Natural killer cell treated with Interleukin-12 subunit alpha and Interleukin-12 subunit beta and Interleukin-15 and Interleukin-18, amount 100 ng/mL, for 72 hours (primary cell): Measurements from ENCODE around the gene TANC1. TPM values are rescaled to one million over a fixed set of nuclear protein-coding genes. Genes with fewer than 3 reads are reported as not detected.

Experiments
- ATAC-seq, 2 donors: fragments of 150-1000 bp; cut with Tn5 transposase in 1 of 2; sonication (Bioruptor Pico), chemical (Tn5 transposase) in 1 of 2; 2 replicates each; pipeline ENCODE4 v1.10.0; 2021
- DNase-seq: peaks from one replicate; pipeline ENCODE4 v3.0.0; 2022; ENCODE audit warnings: low spot score
- H3K27ac Mint-ChIP-seq, 2 donors: 1 replicate in 1 of 2; 2 replicates in 1 of 2; pipeline ENCODE4 v1.8.0; 2022; ENCODE audit warnings: mixed read lengths in 2 of 2, mild to moderate bottlenecking in 1 of 2, moderate library complexity in 1 of 2
- H3K27me3 Mint-ChIP-seq, 2 donors: 1 replicate in 1 of 2; 2 replicates in 1 of 2; pipeline ENCODE4 v1.8.0; 2022; ENCODE audit warnings: mixed read lengths in 2 of 2
- H3K36me3 Mint-ChIP-seq: one replicate; pipeline ENCODE4 v1.8.0; 2022; ENCODE audit warnings: mixed read lengths
- H3K4me1 Mint-ChIP-seq, 2 donors: 1 replicate in 1 of 2; 2 replicates in 1 of 2; pipeline ENCODE4 v1.8.0; 2022; ENCODE audit warnings: low read depth in 2 of 2, mixed read lengths in 2 of 2, mild to moderate bottlenecking in 1 of 2
- H3K4me3 Mint-ChIP-seq: one replicate; pipeline ENCODE4 v1.8.0; 2022; ENCODE audit warnings: mixed read lengths
- H3K9me3 Mint-ChIP-seq: 2 replicates; pipeline ENCODE4 v1.8.0; 2022; ENCODE audit warnings: mixed read lengths
- total RNA-seq, 2 donors: library from RNA; stranded (reverse); gene quantifications; one replicate each; pipeline ENCODE4 v1.2.3, GENCODE V29; 2022

The TANC1 gene
- total RNA-seq, 2 donors from 2014 or later = 0.21 to 0.56 TPM

- DNase-seq (no peak), ATAC-seq (no peak)
- Mint-ChIP-seq H3K9me3 (no peaks in the 10 kb centered on the region), H3K27ac (no peak overlapping the region), H3K36me3 (no peaks in the 10 kb centered on the region), H3K4me1 (no peaks in the 10 kb centered on the region), H3K4me3 (no peak overlapping the region), H3K27me3 (no peaks in the 10 kb centered on the region)
Measured at GRCh38 chr2:159072795-159073194, 104.4 kb downstream of the TANC1 start.

GRCh38 chr2:159073256-159073655, 104.8 kb downstream of the TANC1 start:
- Mint-ChIP-seq H3K9me3 (no peaks in the 10 kb centered on the region), H3K27ac (no peak overlapping the region), H3K4me3 (no peak overlapping the region), H3K27me3 (no peaks in the 10 kb centered on the region), H3K36me3 (no peaks in the 10 kb centered on the region), H3K4me1 (no peaks in the 10 kb centered on the region)
- ATAC-seq = no peak
- no peak for DNase-seq

GRCh38 chr2:159074605-159075004, 106.2 kb downstream of the TANC1 start:
- Mint-ChIP-seq H3K36me3 (no peaks in the 10 kb centered on the region), H3K4me3 (no peak overlapping the region), H3K9me3 (no peaks in the 10 kb centered on the region), H3K4me1 (no peaks in the 10 kb centered on the region), H3K27ac (no peak overlapping the region), H3K27me3 (no peaks in the 10 kb centered on the region)
- DNase-seq = no peak
- ATAC-seq = no peak

- Mint-ChIP-seq H3K4me3 (no peak overlapping the region), H3K9me3 (no peaks in the 10 kb centered on the region), H3K27me3 (no peaks in the 10 kb centered on the region), H3K27ac (no peak overlapping the region), H3K4me1 (no peaks in the 10 kb centered on the region), H3K36me3 (no peaks in the 10 kb centered on the region)
- no peak for ATAC-seq
- no peak for DNase-seq
Measured at GRCh38 chr2:159075727-159076126, 107.3 kb downstream of the TANC1 start.

GRCh38 chr2:159076241-159076640, 107.8 kb downstream of the TANC1 start:
- no peaks in the 10 kb centered on the region for H3K27me3 Mint-ChIP-seq

GRCh38 chr2:159077869-159078268, 109.4 kb downstream of the TANC1 start:
- Mint-ChIP-seq H3K36me3 (no peaks in the 10 kb centered on the region), H3K27ac (no peak overlapping the region), H3K4me1 (no peaks in the 10 kb centered on the region), H3K4me3 (no peak overlapping the region), H3K27me3 (no peaks in the 10 kb centered on the region), H3K9me3 (no peaks in the 10 kb centered on the region)
- DNase-seq (no peak), ATAC-seq (no peak)

More at GRCh38 chr2:159076241-159076640, 107.8 kb downstream of the TANC1 start:
- H3K36me3 Mint-ChIP-seq = no peaks in the 10 kb centered on the region
- H3K4me3 Mint-ChIP-seq = no peak overlapping the region
- H3K9me3 Mint-ChIP-seq = no peaks in the 10 kb centered on the region
- H3K4me1 Mint-ChIP-seq = no peaks in the 10 kb centered on the region
- H3K27ac Mint-ChIP-seq = no peak overlapping the region
- DNase-seq (no peak), ATAC-seq (no peak)

- Mint-ChIP-seq H3K27me3 (no peaks in the 10 kb centered on the region), H3K4me3 (no peak overlapping the region), H3K4me1 (no peaks in the 10 kb centered on the region), H3K36me3 (no peaks in the 10 kb centered on the region), H3K9me3 (no peaks in the 10 kb centered on the region), H3K27ac (no peak overlapping the region)
- ATAC-seq (no peak), DNase-seq (no peak)
Measured at GRCh38 chr2:159078443-159078842, 110.0 kb downstream of the TANC1 start.

- no peak overlapping the region for H3K4me3 Mint-ChIP-seq
Measured at GRCh38 chr2:159080641-159081040, 112.2 kb downstream of the TANC1 start.

GRCh38 chr2:159082119-159082518, 113.7 kb downstream of the TANC1 start:
- no peak overlapping the region for H3K27ac Mint-ChIP-seq
- no peaks in the 10 kb centered on the region for H3K4me1 Mint-ChIP-seq
- no peak overlapping the region for H3K4me3 Mint-ChIP-seq
- H3K27me3 Mint-ChIP-seq = no peaks in the 10 kb centered on the region
- no peaks in the 10 kb centered on the region for H3K36me3 Mint-ChIP-seq
- DNase-seq = no peak
- ATAC-seq = peak in 1 of 2 donors; percentile 43
- H3K9me3 Mint-ChIP-seq = no peaks in the 10 kb centered on the region

More at GRCh38 chr2:159080641-159081040, 112.2 kb downstream of the TANC1 start:
- DNase-seq (no peak), ATAC-seq (peak in 1 of 2 donors; percentile 17)
- Mint-ChIP-seq H3K27ac (no peak overlapping the region), H3K27me3 (no peaks in the 10 kb centered on the region), H3K9me3 (no peaks in the 10 kb centered on the region), H3K36me3 (no peaks in the 10 kb centered on the region), H3K4me1 (no peaks in the 10 kb centered on the region)

- DNase-seq (no peak), ATAC-seq (no peak)
- no peaks in the 10 kb centered on the region for H3K36me3 Mint-ChIP-seq
- H3K9me3 Mint-ChIP-seq = no peaks in the 10 kb centered on the region
- peaks cover 0 to 4% of the 10 kb centered on the region in 2 donors for H3K4me1 Mint-ChIP-seq
- no peak overlapping the region for H3K4me3 Mint-ChIP-seq
- no peak overlapping the region for H3K27ac Mint-ChIP-seq
- peaks cover 0 to 3% of the 10 kb centered on the region in 2 donors for H3K27me3 Mint-ChIP-seq
Measured at GRCh38 chr2:159084384-159085370, 116.2 kb downstream of the TANC1 start.

GRCh38 chr2:159086342-159086741, 117.9 kb downstream of the TANC1 start:
- Mint-ChIP-seq H3K9me3 (no peaks in the 10 kb centered on the region), H3K27ac (no peak overlapping the region), H3K36me3 (no peaks in the 10 kb centered on the region), H3K4me1 (peaks cover 4 to 5% of the 10 kb centered on the region in 2 donors), H3K27me3 (peaks cover 0 to 3% of the 10 kb centered on the region in 2 donors), H3K4me3 (no peak overlapping the region)
- no peak for DNase-seq
- no peak for ATAC-seq

- DNase-seq (no peak), ATAC-seq (no peak)
- no peak overlapping the region for H3K4me3 Mint-ChIP-seq
- H3K36me3 Mint-ChIP-seq = no peaks in the 10 kb centered on the region
- no peak overlapping the region for H3K27ac Mint-ChIP-seq
- peaks cover 0 to 3% of the 10 kb centered on the region in 2 donors for H3K27me3 Mint-ChIP-seq
- H3K4me1 Mint-ChIP-seq = peaks cover 8 to 9% of the 10 kb centered on the region in 2 donors
- H3K9me3 Mint-ChIP-seq = no peaks in the 10 kb centered on the region
Measured at GRCh38 chr2:159086826-159087225, 118.4 kb downstream of the TANC1 start.

- DNase-seq (no peak), ATAC-seq (no peak)
- Mint-ChIP-seq H3K4me3 (no peak overlapping the region), H3K27ac (no peak overlapping the region), H3K9me3 (no peaks in the 10 kb centered on the region), H3K27me3 (peaks cover 0 to 3% of the 10 kb centered on the region in 2 donors), H3K4me1 (peaks cover 13 to 15% of the 10 kb centered on the region in 2 donors), H3K36me3 (no peaks in the 10 kb centered on the region)
Measured at GRCh38 chr2:159088906-159089305, 120.5 kb downstream of the TANC1 start.

GRCh38 chr2:159089543-159089942, 121.1 kb downstream of the TANC1 start:
- DNase-seq (no peak), ATAC-seq (no peak)
- Mint-ChIP-seq H3K27me3 (peaks cover 0 to 3% of the 10 kb centered on the region in 2 donors), H3K4me3 (no peak overlapping the region), H3K4me1 (peaks cover 13 to 15% of the 10 kb centered on the region in 2 donors), H3K36me3 (no peaks in the 10 kb centered on the region), H3K27ac (no peak overlapping the region), H3K9me3 (no peaks in the 10 kb centered on the region)
